ENCODE measurements around the gene GLCE.

The GLCE gene

GRCh38 chr15:69209661-69210060 lies 49.2 kb downstream of the GLCE start:
- DNase-seq (ENCODE audit: low read depth) = no peak

GRCh38 chr15:69210574-69210973 lies 50.1 kb downstream of the GLCE start:
- DNase-seq (ENCODE audit: low read depth) = no peak

- no peak for DNase-seq (ENCODE audit: low read depth)
Observed at GRCh38 chr15:69213786-69214185, 53.4 kb downstream of the GLCE start.

- DNase-seq (ENCODE audit: low read depth) = no peak
Observed at GRCh38 chr15:69215314-69216035, 55.0 kb downstream of the GLCE start.

- DNase-seq (ENCODE audit: low read depth) = no peak
Observed at GRCh38 chr15:69217381-69217780, 56.9 kb downstream of the GLCE start.

GRCh38 chr15:69219690-69220089 lies 59.3 kb downstream of the GLCE start:
- DNase-seq (ENCODE audit: low read depth) = no peak

GRCh38 chr15:69222002-69222474 lies 61.6 kb downstream of the GLCE start:
- no peak for DNase-seq (ENCODE audit: low read depth)

GRCh38 chr15:69223083-69223813 lies 62.8 kb downstream of the GLCE start:
- no peak for DNase-seq (ENCODE audit: low read depth)

- DNase-seq (ENCODE audit: low read depth) = no peak
Observed at GRCh38 chr15:69224383-69224782, 63.9 kb downstream of the GLCE start.

GRCh38 chr15:69225355-69226022 lies 65.1 kb downstream of the GLCE start:
- DNase-seq (ENCODE audit: low read depth) = no peak

- no peak for DNase-seq (ENCODE audit: low read depth)
Observed at GRCh38 chr15:69226023-69226355, 65.6 kb downstream of the GLCE start.

- DNase-seq (ENCODE audit: low read depth) = no peak
Observed at GRCh38 chr15:69232144-69232543, 71.7 kb downstream of the GLCE start.

GRCh38 chr15:69232765-69233164 lies 72.3 kb downstream of the GLCE start:
- DNase-seq (ENCODE audit: low read depth) = no peak

- DNase-seq (ENCODE audit: low read depth) = no peak
Observed at GRCh38 chr15:69234676-69235075, 74.2 kb downstream of the GLCE start.

- no peak for DNase-seq (ENCODE audit: low read depth)
Observed at GRCh38 chr15:69236505-69236904, 76.1 kb downstream of the GLCE start.

GRCh38 chr15:69237718-69238117 lies 77.3 kb downstream of the GLCE start:
- no peak for DNase-seq (ENCODE audit: low read depth)

- no peak for DNase-seq (ENCODE audit: low read depth)
Observed at GRCh38 chr15:69244798-69245197, 84.4 kb downstream of the GLCE start.

GRCh38 chr15:69253156-69253555 lies 92.7 kb downstream of the GLCE start:
- DNase-seq (ENCODE audit: low read depth) = no peak

- no peak for DNase-seq (ENCODE audit: low read depth)
Observed at GRCh38 chr15:69265347-69265955, 105.0 kb downstream of the GLCE start.

GRCh38 chr15:69271217-69271616 lies 110.8 kb downstream of the GLCE start:
- DNase-seq (ENCODE audit: low read depth) = no peak

- no peak for DNase-seq (ENCODE audit: low read depth)
Observed at GRCh38 chr15:69272139-69272538, 111.7 kb downstream of the GLCE start.

- DNase-seq (ENCODE audit: low read depth) = no peak
Observed at GRCh38 chr15:69272891-69273290, 112.5 kb downstream of the GLCE start.
